Dorsolateral prefrontal cortex (tissue), 118 donors: ENCODE data around the gene LRP6. TPM values are rescaled to one million over a fixed set of nuclear protein-coding genes. Genes with fewer than 3 reads are reported as not detected.

Source experiments
- microRNA-seq, 43 experiments: library from miRNA; unstranded; fragments of <30 nt; microRNA quantifications; one replicate each; pipeline ENCODE4 v1.2.0, GENCODE V29; 2022
- total RNA-seq, 120 experiments: library from RNA; stranded (reverse); gene quantifications; one replicate each; pipeline versions ENCODE4 v1.2.3 to v1.2.4, GENCODE V29; 2022

The LRP6 gene
- total RNA-seq, 120 experiments from 2014 or later, result 25.9 to 64.7 (median 42.9) TPM

Small RNAs within 50 kb of the gene (microRNA-seq; reads per million reads assigned to microRNA genes)
- 0 reads per million in 43 experiments for gene MIR1244-4

Other genes with a start within 250 kb of the LRP6 start
- gene BCL2L14, start 196.1 kb downstream of the LRP6 start, total RNA-seq, result under 1 TPM in 9 of 120 experiments, not detected in 111; 0.28 to 0.55 (median 0.39) TPM
- 10 to 100 TPM; 12.0 to 32.4 (median 22.8) TPM for gene MANSC1, start 83.2 kb upstream of the LRP6 start, total RNA-seq
- gene BORCS5, start 90.0 kb upstream of the LRP6 start, total RNA-seq, result 10 to 100 TPM; 30.7 to 69.8 (median 50.1) TPM